ENCODE data around the gene ADAR. TPM values are rescaled to one million over a fixed set of nuclear protein-coding genes. Genes with fewer than 3 reads are reported as not detected.

Gene ADAR
- total and polyA plus RNA-seq, 2 donors (not counting 3 experiments of a cell fraction or from before 2014, with no cell fraction given) = 88.2 to 141 TPM

GRCh38 chr1:154586231-154586630 is 21.8 kb downstream of the ADAR start:
- FAIRE-seq (no peak), DNase-seq (ENCODE audit: low read depth, low spot score) (no peak)
- peaks cover 2% of the 10 kb centered on the region for H4K20me1 ChIP-seq (replicated peaks; ENCODE audit: control insufficient read depth, extremely low read depth, insufficient read depth, low read length)
- H3K9me3 ChIP-seq (replicated peaks; ENCODE audit: control insufficient read depth, insufficient read depth, low read length) = no peaks in the 10 kb centered on the region
- H3K4me2 ChIP-seq (ENCODE audit: insufficient read depth, low read length) = no peak overlapping the region
- H3K27ac ChIP-seq (ENCODE audit: insufficient read depth, low read depth, low read length) = no peak overlapping the region
- no peaks in the 10 kb centered on the region for H3K79me2 ChIP-seq (ENCODE audit: control insufficient read depth, insufficient read depth, low read length)
- peaks cover 28% of the 10 kb centered on the region for H3K4me1 ChIP-seq (ENCODE audit: control insufficient read depth, extremely low read depth, insufficient read depth, low read length)
- H3K4me3 ChIP-seq (replicated peaks in 1 of 3; ENCODE audit: insufficient read depth in 1 of 3, low read depth in 1 of 3, low read length in 3 of 3) = no peak overlapping the region
- POLR2A ChIA-PET = no interaction called here
- BruUV-seq (replicated peaks) = no TSS peak
- no peaks in the 10 kb centered on the region for H3K27me3 ChIP-seq (ENCODE audit: control insufficient read depth in 2 of 2, insufficient read depth in 2 of 2, low read length in 2 of 2)
- H3K9me1 ChIP-seq (replicated peaks; ENCODE audit: control insufficient read depth, extremely low read depth, insufficient read depth, low read length) = no peaks in the 10 kb centered on the region
- no peak overlapping the region for H2AFZ ChIP-seq (ENCODE audit: low read depth, low read length)
- CTCF ChIA-PET = no interaction called here
- intact Hi-C loops (cut with micrococcal nuclease) = no loop called here
- H3K36me3 ChIP-seq (ENCODE audit: control insufficient read depth in 2 of 2, extremely low read depth in 1 of 2, insufficient read depth in 2 of 2, low read length in 2 of 2) = peaks cover 36 to 67% of the 10 kb centered on the region in 2 experiments
- dilution Hi-C loops (cut with MboI; ENCODE audit: extremely low pct_ligation_motif_present, low sequenced_read_pairs) = no loop called here
- TF ChIP-seq GATA2 (IDR thresholded peaks at IDR 0.05; ENCODE audit: insufficient read depth, insufficient read length, low read depth, low read length) (no peak), MAX (IDR thresholded peaks at IDR 0.05; ENCODE audit: insufficient read depth, insufficient read length) (no peak), POLR2A (IDR thresholded peaks at IDR 0.05; ENCODE audit: low read depth, low read length) (no peak)
- no peak overlapping the region for H3K9ac ChIP-seq (replicated peaks; ENCODE audit: extremely low read depth, insufficient read depth, low read length)

- H3K4me2 ChIP-seq (ENCODE audit: insufficient read depth, low read length) = peak overlapping the region; percentile 20
- BruUV-seq (replicated peaks) = no TSS peak
- intact Hi-C loops (cut with micrococcal nuclease) = loop anchor here (1.0 kb wide), 2 partner anchors 25 to 294 kb away; no protein-coding TSS in a partner anchor
- H2AFZ ChIP-seq (ENCODE audit: low read depth, low read length) = no peak overlapping the region
- peaks cover 2% of the 10 kb centered on the region for H4K20me1 ChIP-seq (replicated peaks; ENCODE audit: control insufficient read depth, extremely low read depth, insufficient read depth, low read length)
- peak; percentile 81 for FAIRE-seq
- TF ChIP-seq EZH2 (IDR thresholded peaks at IDR 0.05; ENCODE audit: borderline replicate concordance, low read depth, low read length, severe bottlenecking) = no peak
- peak in 1 of 2 donors; percentile 30 for TF ChIP-seq CTCF (IDR thresholded peaks at IDR 0.05; ENCODE audit: extremely low read depth in 1 of 2, insufficient read depth in 1 of 2, low read depth in 1 of 2, low read length in 2 of 2)
- no peaks in the 10 kb centered on the region for H3K9me1 ChIP-seq (replicated peaks; ENCODE audit: control insufficient read depth, extremely low read depth, insufficient read depth, low read length)
- dilution Hi-C loops (cut with MboI; ENCODE audit: extremely low pct_ligation_motif_present, low sequenced_read_pairs) = no loop called here
- ChIA-PET POLR2A (no interaction called here), CTCF (interaction anchor here (0.9 to 2.1 kb wide), 7 partner anchors 14 to 294 kb away, joined by 3 to 14 read pairs (median 4); partner anchors contain the start of gene CHRNB2)
- H3K9me3 ChIP-seq (replicated peaks; ENCODE audit: control insufficient read depth, insufficient read depth, low read length) = no peaks in the 10 kb centered on the region
- DNase-seq (ENCODE audit: low read depth, low spot score) = peak; percentile 68
- H3K27ac ChIP-seq (ENCODE audit: insufficient read depth, low read depth, low read length) = peak overlapping the region; percentile 58
- H3K9ac ChIP-seq (replicated peaks; ENCODE audit: extremely low read depth, insufficient read depth, low read length) = no peak overlapping the region
- H3K4me3 ChIP-seq (replicated peaks in 1 of 3; ENCODE audit: insufficient read depth in 1 of 3, low read depth in 1 of 3, low read length in 3 of 3) = no peak overlapping the region
- H3K79me2 ChIP-seq (ENCODE audit: control insufficient read depth, insufficient read depth, low read length) = no peaks in the 10 kb centered on the region
- peaks cover 28% of the 10 kb centered on the region for H3K4me1 ChIP-seq (ENCODE audit: control insufficient read depth, extremely low read depth, insufficient read depth, low read length)
- no peaks in the 10 kb centered on the region for H3K27me3 ChIP-seq (ENCODE audit: control insufficient read depth in 2 of 2, insufficient read depth in 2 of 2, low read length in 2 of 2)
- peaks cover 32 to 66% of the 10 kb centered on the region in 2 experiments for H3K36me3 ChIP-seq (ENCODE audit: control insufficient read depth in 2 of 2, extremely low read depth in 1 of 2, insufficient read depth in 2 of 2, low read length in 2 of 2)
These were observed 23.6 kb downstream of the ADAR start for GRCh38 chr1:154584267-154584994.

Data from endothelial cell of umbilical vein (primary cell).